ENCODE data around the gene PRRC1. TPM values are rescaled to one million over a fixed set of nuclear protein-coding genes. Genes with fewer than 3 reads are reported as not detected.

The PRRC1 gene
- total and polyA plus RNA-seq, 2 experiments from 2014 or later, result 64.7 to 70.7 TPM

GRCh38 chr5:127586811-127587210, 69.4 kb downstream of the PRRC1 start:
- ATAC-seq, result no peak

More at GRCh38 chr5:127586811-127587210, 69.4 kb downstream of the PRRC1 start:
- Histone ChIP-seq H3K9me2 (ENCODE audit: insufficient read depth) (no peaks in the 10 kb centered on the region), H4K20me1 (replicated peaks; ENCODE audit: insufficient read depth) (no peaks in the 10 kb centered on the region), H3K4me1 (ENCODE audit: insufficient read depth) (peaks cover 33% of the 10 kb centered on the region), H3K79me2 (replicated peaks; ENCODE audit: insufficient read depth) (no peaks in the 10 kb centered on the region), H3K4me2 (no peak overlapping the region), H3K4me3 (no peak overlapping the region), H3K27me3 (ENCODE audit: insufficient read depth) (no peaks in the 10 kb centered on the region), H3K27ac (ENCODE audit: low read depth) (no peak overlapping the region), H3K36me3 (ENCODE audit: insufficient read depth) (no peaks in the 10 kb centered on the region), H2AFZ (no peak overlapping the region), H3F3A (replicated peaks; ENCODE audit: low read depth) (no peaks in the 10 kb centered on the region)
- Mint-ChIP-seq H3K27me3 (ENCODE audit: insufficient read depth, low read depth, poor library complexity) (peaks cover 3% of the 10 kb centered on the region), H3K36me3 (ENCODE audit: low read depth) (no peaks in the 10 kb centered on the region), H3K27ac (no peak overlapping the region), H3K4me1 (peaks cover 35% of the 10 kb centered on the region), H3K4me3 (no peak overlapping the region), H3K9me3 (no peaks in the 10 kb centered on the region; the same call in 2 of the 3 replicates)
- no peak for TF ChIP-seq CTCF (conservative IDR thresholded peaks at IDR 0.05; ENCODE audit: low read depth in 2 of 2)
- TF ChIP-seq JUNB (IDR thresholded peaks at IDR 0.05; ENCODE audit: unreplicated experiment), result no peak
- no peak for TF ChIP-seq STAT1 (IDR thresholded peaks at IDR 0.05; ENCODE audit: unreplicated experiment)
- no peak for TF ChIP-seq EZH2 (IDR thresholded peaks at IDR 0.05; ENCODE audit: low read depth, unreplicated experiment)
- TF ChIP-seq EZH2phosphoT487 (IDR thresholded peaks at IDR 0.05; ENCODE audit: unreplicated experiment), result no peak
- no peak for TF ChIP-seq REST (IDR thresholded peaks at IDR 0.05; ENCODE audit: unreplicated experiment)
- no peak for TF ChIP-seq ZNF462 (CRISPR knock-in tag; IDR thresholded peaks at IDR 0.05)
- no peak for TF ChIP-seq NANOG (IDR thresholded peaks at IDR 0.05; ENCODE audit: borderline replicate concordance)
- no peak for DNase-seq (ENCODE audit: low spot score)
